ENCODE data around the gene SORCS2.

The SORCS2 gene

DNA sequence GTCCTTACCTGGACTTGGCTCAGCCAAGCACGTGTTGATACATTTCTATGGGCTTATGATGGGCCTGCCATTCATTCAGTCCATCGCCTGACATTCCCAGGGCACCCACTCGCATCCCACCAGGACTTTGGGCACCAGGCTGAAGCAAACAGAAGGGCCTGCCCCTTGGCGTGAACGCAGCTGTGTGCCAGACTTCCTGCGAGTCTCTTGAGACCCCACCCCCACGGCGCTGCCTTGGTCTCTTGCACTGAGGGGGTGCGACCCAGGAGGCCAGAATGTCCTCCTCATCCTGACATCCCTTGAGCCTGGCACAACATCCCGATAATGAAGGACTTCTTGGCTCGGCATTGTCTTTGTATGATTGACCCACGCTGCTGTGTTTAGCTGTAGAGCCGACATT is 243.9 kb downstream of the SORCS2 start:
- no peak overlapping the region for H3K9ac ChIP-seq (ENCODE audit: insufficient read length, low read depth)
- TF ChIP-seq YY1 (IDR thresholded peaks at IDR 0.05; ENCODE audit: insufficient read depth, insufficient read length) (no peak), ZNF274 (IDR thresholded peaks at IDR 0.05; ENCODE audit: low read depth, low read length) (no peak), SUZ12 (IDR thresholded peaks at IDR 0.05; ENCODE audit: extremely low read depth, insufficient read depth, insufficient read length) (no peak)

DNA sequence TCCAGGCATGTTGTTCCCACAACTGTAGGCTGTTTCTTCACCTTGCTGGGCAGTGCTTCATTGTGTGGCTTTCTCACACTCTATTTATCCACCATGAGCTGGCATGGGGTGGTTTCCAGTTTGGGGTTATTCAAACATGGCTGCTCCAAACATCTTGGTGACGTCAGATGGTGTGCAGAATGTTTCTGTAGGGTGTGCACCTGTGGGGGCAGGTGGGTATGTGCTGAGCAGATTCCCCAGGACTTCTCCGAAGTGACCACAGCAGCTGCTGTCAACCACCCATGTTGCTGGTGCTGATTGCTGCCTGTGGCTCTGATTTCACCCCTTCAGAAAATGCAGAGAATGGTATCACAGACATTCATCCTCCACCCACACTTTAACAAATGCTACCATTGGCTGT is 247.4 kb downstream of the SORCS2 start:
- H3K4me3 ChIP-seq (ENCODE audit: insufficient read length, low read depth), result no peak overlapping the region
- peaks cover 6% of the 10 kb centered on the region for H3K9me3 ChIP-seq (ENCODE audit: insufficient read depth, low read length)
- TF ChIP-seq SUZ12 (IDR thresholded peaks at IDR 0.05; ENCODE audit: extremely low read depth, insufficient read depth, insufficient read length) (no peak), YY1 (IDR thresholded peaks at IDR 0.05; ENCODE audit: insufficient read depth, insufficient read length) (no peak), ZNF274 (IDR thresholded peaks at IDR 0.05; ENCODE audit: low read depth, low read length) (no peak)
- H3K4me1 ChIP-seq (ENCODE audit: insufficient read depth, insufficient read length), result peaks cover 24% of the 10 kb centered on the region
- no peak overlapping the region for H3K9ac ChIP-seq (ENCODE audit: insufficient read length, low read depth)
- no peaks in the 10 kb centered on the region for H3K27me3 ChIP-seq (ENCODE audit: insufficient read depth, insufficient read length)
- H3K36me3 ChIP-seq (ENCODE audit: insufficient read depth, insufficient read length, low read length), result no peaks in the 10 kb centered on the region
- no peak for DNase-seq (ENCODE audit: low read depth, low spot score)

More for the DNA sequence above, 243.9 kb downstream of the SORCS2 start:
- H3K4me1 ChIP-seq (ENCODE audit: insufficient read depth, insufficient read length), result peaks cover 32% of the 10 kb centered on the region
- H3K4me3 ChIP-seq (ENCODE audit: insufficient read length, low read depth), result no peak overlapping the region
- DNase-seq (ENCODE audit: low read depth, low spot score), result no peak
- peaks cover 6% of the 10 kb centered on the region for H3K9me3 ChIP-seq (ENCODE audit: insufficient read depth, low read length)
- no peaks in the 10 kb centered on the region for H3K36me3 ChIP-seq (ENCODE audit: insufficient read depth, insufficient read length, low read length)
- H3K27me3 ChIP-seq (ENCODE audit: insufficient read depth, insufficient read length), result no peaks in the 10 kb centered on the region

DNA sequence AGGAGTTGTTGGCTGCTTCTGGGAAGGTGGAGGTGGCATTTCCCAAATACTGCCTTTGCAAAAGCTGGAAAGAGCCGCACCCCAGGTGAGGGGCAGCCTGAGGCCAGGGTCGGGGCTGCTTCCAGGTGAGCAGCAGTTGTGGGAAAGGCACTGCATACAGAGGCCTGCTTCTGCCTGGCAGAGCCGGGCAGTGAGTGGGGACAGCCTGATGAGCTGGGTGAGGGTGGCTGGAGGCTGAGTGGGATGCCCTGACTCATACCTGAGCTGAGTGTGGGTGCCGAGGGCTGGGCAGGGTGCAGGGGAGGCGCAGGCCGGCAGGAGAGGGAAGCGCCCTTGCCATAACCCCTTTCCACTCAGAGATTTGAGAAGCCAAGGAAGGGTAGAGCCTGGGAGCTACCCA is 248.9 kb downstream of the SORCS2 start:
- H3K9ac ChIP-seq (ENCODE audit: insufficient read length, low read depth), result no peak overlapping the region

DNA sequence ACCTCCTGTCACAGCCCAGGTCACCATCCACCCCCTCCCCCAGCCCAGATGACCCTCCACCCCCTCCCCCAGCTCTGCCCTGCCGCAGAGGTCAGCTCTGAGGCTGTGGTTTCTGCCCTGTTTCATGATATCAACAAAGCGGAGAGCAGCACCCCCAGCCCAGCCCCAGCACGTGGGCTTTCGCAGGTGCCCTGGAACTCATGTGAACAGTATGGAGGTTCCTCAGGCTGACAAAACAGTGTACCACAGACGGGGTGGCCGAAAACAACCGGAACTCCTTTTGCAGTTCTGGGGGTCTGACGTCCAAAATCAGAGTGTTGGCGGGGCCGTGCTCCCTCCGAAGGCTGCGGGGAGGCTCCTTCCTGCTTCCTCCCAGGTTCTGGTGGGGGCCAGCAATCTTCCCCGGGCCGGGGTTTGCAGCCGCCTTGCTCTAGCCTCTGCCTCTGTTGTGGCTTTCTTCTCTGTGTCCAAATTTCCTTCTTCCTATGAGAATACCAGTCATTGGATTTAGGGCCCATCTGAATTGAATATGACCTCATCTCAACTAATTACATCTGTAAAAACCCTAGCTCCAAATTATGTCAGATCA is 250.3 kb downstream of the SORCS2 start:
- Histone ChIP-seq H3K9me3 (ENCODE audit: insufficient read depth, low read length) (peaks cover 6% of the 10 kb centered on the region), H3K36me3 (ENCODE audit: insufficient read depth, insufficient read length, low read length) (no peaks in the 10 kb centered on the region), H3K27me3 (ENCODE audit: insufficient read depth, insufficient read length) (peaks cover 2% of the 10 kb centered on the region), H3K4me3 (ENCODE audit: insufficient read length, low read depth) (no peak overlapping the region), H3K4me1 (ENCODE audit: insufficient read depth, insufficient read length) (peaks cover 19% of the 10 kb centered on the region), H3K9ac (ENCODE audit: insufficient read length, low read depth) (no peak overlapping the region)
- DNase-seq (ENCODE audit: low read depth, low spot score), result no peak
- no peak for TF ChIP-seq SUZ12 (IDR thresholded peaks at IDR 0.05; ENCODE audit: extremely low read depth, insufficient read depth, insufficient read length)
- no peak for TF ChIP-seq ZNF274 (IDR thresholded peaks at IDR 0.05; ENCODE audit: low read depth, low read length)
- TF ChIP-seq YY1 (IDR thresholded peaks at IDR 0.05; ENCODE audit: insufficient read depth, insufficient read length), result no peak

More for the DNA sequence above, 248.9 kb downstream of the SORCS2 start:
- Histone ChIP-seq H3K9me3 (ENCODE audit: insufficient read depth, low read length) (peaks cover 6% of the 10 kb centered on the region), H3K4me1 (ENCODE audit: insufficient read depth, insufficient read length) (peaks cover 19% of the 10 kb centered on the region), H3K4me3 (ENCODE audit: insufficient read length, low read depth) (no peak overlapping the region), H3K27me3 (ENCODE audit: insufficient read depth, insufficient read length) (no peaks in the 10 kb centered on the region), H3K36me3 (ENCODE audit: insufficient read depth, insufficient read length, low read length) (no peaks in the 10 kb centered on the region)
- TF ChIP-seq YY1 (IDR thresholded peaks at IDR 0.05; ENCODE audit: insufficient read depth, insufficient read length) (no peak), ZNF274 (IDR thresholded peaks at IDR 0.05; ENCODE audit: low read depth, low read length) (no peak), SUZ12 (IDR thresholded peaks at IDR 0.05; ENCODE audit: extremely low read depth, insufficient read depth, insufficient read length) (no peak)
- no peak for DNase-seq (ENCODE audit: low read depth, low spot score)

DNA sequence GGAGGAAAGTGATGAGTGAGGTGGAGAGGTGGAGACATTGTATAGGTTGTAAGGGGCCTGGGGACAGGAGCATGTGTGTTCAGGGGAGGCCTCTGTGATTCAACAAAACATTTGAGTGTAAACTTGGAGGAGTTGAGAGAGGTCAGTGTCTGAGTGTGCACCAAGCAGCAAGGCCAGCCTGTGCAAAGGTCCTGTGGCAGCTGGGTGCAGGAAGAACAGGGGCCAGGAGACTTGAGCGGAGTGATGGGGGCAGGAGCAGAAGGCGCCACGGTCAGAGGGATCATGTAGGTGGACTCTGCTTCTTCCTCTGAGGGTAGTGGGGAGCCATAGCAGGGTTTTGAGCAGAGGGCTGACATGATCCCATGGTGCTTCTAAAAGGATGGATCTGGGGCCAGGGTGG is 252.0 kb downstream of the SORCS2 start:
- H3K36me3 ChIP-seq (ENCODE audit: insufficient read depth, insufficient read length, low read length), result no peaks in the 10 kb centered on the region
- peaks cover 19% of the 10 kb centered on the region for H3K4me1 ChIP-seq (ENCODE audit: insufficient read depth, insufficient read length)
- no peak for TF ChIP-seq YY1 (IDR thresholded peaks at IDR 0.05; ENCODE audit: insufficient read depth, insufficient read length)
- TF ChIP-seq SUZ12 (IDR thresholded peaks at IDR 0.05; ENCODE audit: extremely low read depth, insufficient read depth, insufficient read length), result no peak
- no peak for TF ChIP-seq ZNF274 (IDR thresholded peaks at IDR 0.05; ENCODE audit: low read depth, low read length)
- H3K4me3 ChIP-seq (ENCODE audit: insufficient read length, low read depth), result no peak overlapping the region
- H3K9ac ChIP-seq (ENCODE audit: insufficient read length, low read depth), result no peak overlapping the region
- peaks cover 10% of the 10 kb centered on the region for H3K27me3 ChIP-seq (ENCODE audit: insufficient read depth, insufficient read length)
- no peak for DNase-seq (ENCODE audit: low read depth, low spot score)
- H3K9me3 ChIP-seq (ENCODE audit: insufficient read depth, low read length), result no peaks in the 10 kb centered on the region

DNA sequence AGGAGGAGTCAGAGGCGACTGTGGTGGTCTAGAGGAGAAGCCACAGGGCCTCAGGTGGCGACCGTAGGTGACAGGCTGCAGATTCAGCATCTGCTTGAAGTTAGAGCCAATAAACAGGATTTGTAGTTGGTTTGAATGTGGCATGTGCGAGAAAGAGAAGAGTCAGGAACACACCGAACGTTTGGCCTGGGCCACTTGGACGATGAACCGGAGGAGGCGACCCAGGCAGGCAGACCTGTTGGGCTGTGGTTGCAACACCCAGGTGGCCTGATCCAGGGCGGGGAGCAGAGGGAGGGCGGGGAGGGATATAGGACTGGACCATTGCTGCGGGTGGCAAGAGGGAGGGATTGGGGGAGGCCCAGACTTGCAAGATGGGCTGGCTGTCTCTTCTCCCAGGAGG is 252.4 kb downstream of the SORCS2 start:
- no peak for DNase-seq (ENCODE audit: low read depth, low spot score)
- no peak overlapping the region for H3K9ac ChIP-seq (ENCODE audit: insufficient read length, low read depth)
- no peak overlapping the region for H3K4me3 ChIP-seq (ENCODE audit: insufficient read length, low read depth)
- peaks cover 19% of the 10 kb centered on the region for H3K4me1 ChIP-seq (ENCODE audit: insufficient read depth, insufficient read length)
- peaks cover 10% of the 10 kb centered on the region for H3K27me3 ChIP-seq (ENCODE audit: insufficient read depth, insufficient read length)
- no peaks in the 10 kb centered on the region for H3K36me3 ChIP-seq (ENCODE audit: insufficient read depth, insufficient read length, low read length)
- H3K9me3 ChIP-seq (ENCODE audit: insufficient read depth, low read length), result no peaks in the 10 kb centered on the region
- TF ChIP-seq YY1 (IDR thresholded peaks at IDR 0.05; ENCODE audit: insufficient read depth, insufficient read length), result no peak
- TF ChIP-seq SUZ12 (IDR thresholded peaks at IDR 0.05; ENCODE audit: extremely low read depth, insufficient read depth, insufficient read length), result no peak
- TF ChIP-seq ZNF274 (IDR thresholded peaks at IDR 0.05; ENCODE audit: low read depth, low read length), result no peak

DNA sequence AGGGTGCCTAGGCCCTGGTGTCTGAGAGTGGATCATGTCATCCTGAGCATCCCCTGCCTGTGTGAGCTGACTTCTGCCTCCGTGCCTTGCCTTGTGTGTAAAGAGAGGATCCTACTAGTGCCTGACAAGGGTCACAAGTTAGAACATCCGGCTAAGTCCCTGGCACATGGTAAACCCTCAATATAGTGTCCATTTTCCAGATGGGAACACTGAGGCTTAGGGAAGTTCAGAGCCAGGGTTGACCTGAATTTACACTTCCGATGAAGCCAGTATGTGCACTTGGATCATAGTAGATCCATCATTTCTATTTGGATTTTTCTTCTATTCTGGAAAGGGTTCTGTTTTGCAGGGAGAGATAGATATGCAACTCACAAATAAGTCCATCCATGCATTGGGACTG is 254.9 kb downstream of the SORCS2 start:
- Histone ChIP-seq H3K4me3 (ENCODE audit: insufficient read length, low read depth) (no peak overlapping the region), H3K27me3 (ENCODE audit: insufficient read depth, insufficient read length) (peaks cover 10% of the 10 kb centered on the region), H3K9ac (ENCODE audit: insufficient read length, low read depth) (no peak overlapping the region), H3K36me3 (ENCODE audit: insufficient read depth, insufficient read length, low read length) (no peaks in the 10 kb centered on the region), H3K9me3 (ENCODE audit: insufficient read depth, low read length) (no peaks in the 10 kb centered on the region), H3K4me1 (ENCODE audit: insufficient read depth, insufficient read length) (peaks cover 10% of the 10 kb centered on the region)
- no peak for TF ChIP-seq YY1 (IDR thresholded peaks at IDR 0.05; ENCODE audit: insufficient read depth, insufficient read length)
- no peak for TF ChIP-seq ZNF274 (IDR thresholded peaks at IDR 0.05; ENCODE audit: low read depth, low read length)
- TF ChIP-seq SUZ12 (IDR thresholded peaks at IDR 0.05; ENCODE audit: extremely low read depth, insufficient read depth, insufficient read length), result no peak
- no peak for DNase-seq (ENCODE audit: low read depth, low spot score)
